Placental pericyte (primary cell): Measurements from ENCODE around the gene ACTR2. TPM values are rescaled to one million over a fixed set of nuclear protein-coding genes. Genes with fewer than 3 reads are reported as not detected.

Experiments used
- total RNA-seq: library from RNA; depleted of rRNA; stranded (reverse); fragments of >200 nt; gene quantifications from 2 replicates; pipeline ENCODE4 v1.2.3, GENCODE V29; 2012

Gene ACTR2
- total RNA-seq = 69.4 and 117 TPM in 2 replicates

GRCh38 chr2:65227456-65228262, at the start of gene ACTR2:
Gene ACTR2 (plus strand): TSS chr2:65227831. CDS start chr2:65227910, 79 bp downstream.

Other genes starting within 250 kb of the ACTR2 start
- gene SLC1A4, start 238.4 kb upstream of the ACTR2 start, total RNA-seq = 13.6 and 45.3 TPM in 2 replicates
- 5.0 and 5.4 TPM in 2 replicates for gene CEP68, start 171.4 kb upstream of the ACTR2 start, total RNA-seq
- 71.7 and 119 TPM in 2 replicates for gene RAB1A, start 97.7 kb upstream of the ACTR2 start, total RNA-seq
- 16.0 and 55.0 TPM in 2 replicates for gene SPRED2, start 204.8 kb downstream of the ACTR2 start, total RNA-seq